Thoracic aorta (tissue), 2 donors: Measurements from ENCODE around the gene UROS. TPM values are rescaled to one million over a fixed set of nuclear protein-coding genes. Genes with fewer than 3 reads are reported as not detected.

Source experiments
- ATAC-seq: fragments of 150-250 bp; one replicate; pipeline ENCODE4 v1.8.0; 2017; ENCODE audit warnings: low read depth; ENCODE audit not compliant: insufficient number of reproducible peaks, low FRiP score
- DNase-seq: peaks from one replicate; pipeline ENCODE4 v3.0.0-alpha.2; 2020; ENCODE audit warnings: low spot score
- H3K27ac ChIP-seq, 2 donors: fragments of 200-600 bp; sonication (generic); 1 replicate in 1 of 2; 2 replicates in 1 of 2; pipeline ENCODE4 v1.5.1; 2016; ENCODE audit warnings: mild to moderate bottlenecking in 2 of 2, moderate library complexity in 2 of 2
- H3K27me3 ChIP-seq: fragments of 200-600 bp; sonication (generic); replicated peaks from 2 replicates; pipeline ENCODE4 v1.6.0; 2016; ENCODE audit warnings: mild to moderate bottlenecking; ENCODE audit not compliant: insufficient read depth
- H3K36me3 ChIP-seq: fragments of 200-600 bp; sonication (generic); one replicate; pipeline ENCODE4 v1.5.1; 2016
- H3K4me1 ChIP-seq, 2 donors: fragments of 200-600 bp; sonication (generic); 1 replicate in 1 of 2; 2 replicates in 1 of 2; pipeline versions ENCODE4 v1.5.1 to v1.6.0; 2016; ENCODE audit warnings: low read depth in 2 of 2, mild to moderate bottlenecking in 1 of 2; ENCODE audit not compliant: control insufficient read depth in 1 of 2
- H3K4me3 ChIP-seq: fragments of 200-600 bp; sonication (generic); 2 replicates; pipeline ENCODE4 v1.5.1; 2016; ENCODE audit warnings: mild to moderate bottlenecking
- H3K9me3 ChIP-seq: fragments of 200-600 bp; sonication (generic); 2 replicates; pipeline ENCODE4 v1.5.1; 2016
- total RNA-seq, 2 donors: library from RNA; depleted of rRNA; stranded (reverse); fragments of >200 nt; gene quantifications; one replicate each; pipeline versions ENCODE4 v1.1.0 to v1.2.3, GENCODE V29; 2016
- TF ChIP-seq, protein P1 (sequence below): fragments of 200-600 bp; sonication (generic); IDR thresholded peaks from one replicate; pipeline ENCODE4 v1.5.1; 2019; ENCODE audit warnings: antibody characterized with exemption

The UROS gene
- total RNA-seq, 2 donors from 2014 or later: 25.5 to 34.3 TPM

DNA sequence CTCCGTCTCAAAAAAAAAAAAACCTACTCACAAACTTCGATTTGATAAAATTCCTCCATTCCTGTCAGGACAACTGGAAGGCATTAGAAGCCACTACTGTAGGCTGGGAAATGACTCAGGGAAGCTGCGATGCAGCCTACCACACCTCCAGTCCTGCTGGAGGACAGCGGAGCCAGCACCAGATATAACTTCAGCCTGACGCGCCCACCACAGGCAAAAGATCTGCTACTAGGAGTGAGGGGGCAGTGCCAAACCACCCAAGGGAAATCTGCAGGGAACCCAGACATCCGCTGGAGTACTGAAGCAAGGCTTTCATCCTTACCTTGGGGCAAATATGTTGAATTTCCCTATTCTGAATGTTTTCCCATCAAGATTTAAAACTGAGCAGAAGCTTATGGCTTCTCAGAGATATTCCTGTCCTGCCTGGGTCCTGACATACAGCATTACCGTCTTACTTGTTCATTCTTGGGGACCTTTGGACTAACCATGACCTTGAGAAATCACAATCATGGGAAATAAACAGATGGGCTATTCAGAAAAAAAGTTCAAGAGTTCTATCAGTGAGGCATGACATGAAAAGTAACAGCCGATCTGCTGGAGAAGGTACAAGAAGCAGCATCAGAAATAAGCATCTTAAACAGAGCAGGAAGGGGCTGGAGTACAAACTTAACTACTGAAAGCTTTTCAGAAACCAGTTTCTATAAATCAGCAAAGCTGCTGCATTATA, 20.7 kb upstream of the UROS start:
- ATAC-seq: no peak
- H3K4me3 ChIP-seq: no peak overlapping the region
- no peaks in the 10 kb centered on the region for H3K4me1 ChIP-seq
- no peak for DNase-seq
- H3K36me3 ChIP-seq: peaks cover 28% of the 10 kb centered on the region
- no peak overlapping the region for H3K27ac ChIP-seq
- TF ChIP-seq, protein P1, sequence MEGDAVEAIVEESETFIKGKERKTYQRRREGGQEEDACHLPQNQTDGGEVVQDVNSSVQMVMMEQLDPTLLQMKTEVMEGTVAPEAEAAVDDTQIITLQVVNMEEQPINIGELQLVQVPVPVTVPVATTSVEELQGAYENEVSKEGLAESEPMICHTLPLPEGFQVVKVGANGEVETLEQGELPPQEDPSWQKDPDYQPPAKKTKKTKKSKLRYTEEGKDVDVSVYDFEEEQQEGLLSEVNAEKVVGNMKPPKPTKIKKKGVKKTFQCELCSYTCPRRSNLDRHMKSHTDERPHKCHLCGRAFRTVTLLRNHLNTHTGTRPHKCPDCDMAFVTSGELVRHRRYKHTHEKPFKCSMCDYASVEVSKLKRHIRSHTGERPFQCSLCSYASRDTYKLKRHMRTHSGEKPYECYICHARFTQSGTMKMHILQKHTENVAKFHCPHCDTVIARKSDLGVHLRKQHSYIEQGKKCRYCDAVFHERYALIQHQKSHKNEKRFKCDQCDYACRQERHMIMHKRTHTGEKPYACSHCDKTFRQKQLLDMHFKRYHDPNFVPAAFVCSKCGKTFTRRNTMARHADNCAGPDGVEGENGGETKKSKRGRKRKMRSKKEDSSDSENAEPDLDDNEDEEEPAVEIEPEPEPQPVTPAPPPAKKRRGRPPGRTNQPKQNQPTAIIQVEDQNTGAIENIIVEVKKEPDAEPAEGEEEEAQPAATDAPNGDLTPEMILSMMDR: no peak
- H3K27me3 ChIP-seq: no peaks in the 10 kb centered on the region
- no peaks in the 10 kb centered on the region for H3K9me3 ChIP-seq

DNA sequence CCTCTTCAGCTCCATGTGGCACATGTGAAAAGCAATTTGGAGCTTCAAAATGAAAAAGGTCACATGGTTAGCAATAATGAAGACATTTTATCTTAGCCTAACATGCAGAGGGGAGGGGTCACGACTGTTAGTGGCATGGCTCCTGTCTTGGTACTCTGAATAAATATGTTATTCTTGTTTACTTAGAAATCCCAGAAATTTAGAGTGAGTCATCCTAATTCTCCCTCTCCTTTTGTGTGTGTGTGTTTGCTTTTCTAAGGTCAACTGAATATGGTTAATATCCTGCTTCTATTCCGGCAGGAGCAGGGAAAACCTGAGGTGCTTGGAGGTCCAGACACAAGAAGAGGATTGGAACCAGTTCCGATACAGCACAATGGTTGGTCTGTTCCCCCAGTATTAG, 17.9 kb upstream of the UROS start:
- Histone ChIP-seq H3K9me3 (no peaks in the 10 kb centered on the region), H3K4me3 (no peak overlapping the region), H3K27ac (no peak overlapping the region), H3K4me1 (no peaks in the 10 kb centered on the region), H3K36me3 (peaks cover 43% of the 10 kb centered on the region), H3K27me3 (no peaks in the 10 kb centered on the region)
- TF ChIP-seq, protein P1: no peak
- no peak for ATAC-seq
- no peak for DNase-seq

DNA sequence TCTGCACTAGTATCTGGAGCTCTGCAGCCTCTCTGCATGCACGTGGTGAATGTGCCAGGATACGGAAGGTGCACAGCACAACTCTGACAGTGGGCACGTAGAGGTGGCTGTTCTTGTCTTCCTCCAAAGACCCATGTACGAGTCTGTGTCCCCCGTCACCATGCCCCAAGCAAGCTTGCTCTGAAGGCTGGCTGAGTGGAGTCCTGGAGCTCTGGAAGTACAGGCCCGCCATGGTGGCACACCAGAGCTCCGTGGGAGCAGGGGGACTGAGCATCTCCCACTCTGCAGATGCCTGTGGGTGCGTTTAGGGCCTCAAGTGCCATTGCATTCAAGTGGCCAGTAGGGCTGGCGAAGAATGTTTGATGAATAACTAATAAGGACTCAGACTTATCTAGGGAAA, 17.3 kb upstream of the UROS start:
- DNase-seq (no peak), ATAC-seq (no peak)
- H3K4me1 ChIP-seq: no peaks in the 10 kb centered on the region
- no peaks in the 10 kb centered on the region for H3K9me3 ChIP-seq
- no peaks in the 10 kb centered on the region for H3K27me3 ChIP-seq
- H3K4me3 ChIP-seq: no peak overlapping the region
- H3K27ac ChIP-seq: no peak overlapping the region
- TF ChIP-seq, protein P1: no peak
- H3K36me3 ChIP-seq: peaks cover 43% of the 10 kb centered on the region

GRCh38 chr10:125838802-125839575, 15.9 kb upstream of the UROS start:
- no peaks in the 10 kb centered on the region for H3K27me3 ChIP-seq
- no peak overlapping the region for H3K27ac ChIP-seq
- TF ChIP-seq, protein P1: no peak
- H3K4me3 ChIP-seq: no peak overlapping the region
- ATAC-seq (no peak), DNase-seq (no peak)
- peaks cover 48% of the 10 kb centered on the region for H3K36me3 ChIP-seq
- no peaks in the 10 kb centered on the region for H3K9me3 ChIP-seq
- no peaks in the 10 kb centered on the region for H3K4me1 ChIP-seq

GRCh38 chr10:125836746-125837145, 13.7 kb upstream of the UROS start:
- Histone ChIP-seq H3K27ac (no peak overlapping the region), H3K36me3 (peaks cover 48% of the 10 kb centered on the region), H3K27me3 (no peaks in the 10 kb centered on the region), H3K4me3 (no peak overlapping the region), H3K4me1 (no peaks in the 10 kb centered on the region), H3K9me3 (no peaks in the 10 kb centered on the region)
- DNase-seq (no peak), ATAC-seq (no peak)
- TF ChIP-seq, protein P1: no peak
